ENCODE measurements around the gene FAM193A. TPM values are rescaled to one million over a fixed set of nuclear protein-coding genes. Genes with fewer than 3 reads are reported as not detected.

FAM193A gene
- polyA plus RNA-seq, 1 donor (not counting 4 experiments of a cell fraction or from before 2014, with no cell fraction given) = 3.6 TPM

DNA sequence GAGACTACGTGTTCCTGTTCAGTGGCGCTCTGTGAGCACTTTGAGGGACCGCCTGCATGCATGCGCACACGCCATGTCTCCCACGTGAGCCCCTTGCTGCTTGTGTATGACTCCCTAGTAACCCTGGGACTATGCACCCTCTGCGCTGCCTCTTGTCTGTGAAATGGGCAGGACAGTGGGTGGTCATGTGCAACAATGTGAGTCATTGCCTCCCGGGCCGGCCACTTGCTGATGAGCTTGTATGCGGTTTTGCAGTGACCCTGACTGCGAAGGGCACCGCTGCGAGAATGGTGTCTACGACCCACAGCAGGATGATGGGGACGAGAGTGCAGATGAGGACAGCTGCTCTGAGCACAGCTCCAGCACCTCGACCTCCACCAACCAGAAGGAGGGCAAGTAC, 158.2 kb downstream of the FAM193A start:
- TF ChIP-seq, protein P1, sequence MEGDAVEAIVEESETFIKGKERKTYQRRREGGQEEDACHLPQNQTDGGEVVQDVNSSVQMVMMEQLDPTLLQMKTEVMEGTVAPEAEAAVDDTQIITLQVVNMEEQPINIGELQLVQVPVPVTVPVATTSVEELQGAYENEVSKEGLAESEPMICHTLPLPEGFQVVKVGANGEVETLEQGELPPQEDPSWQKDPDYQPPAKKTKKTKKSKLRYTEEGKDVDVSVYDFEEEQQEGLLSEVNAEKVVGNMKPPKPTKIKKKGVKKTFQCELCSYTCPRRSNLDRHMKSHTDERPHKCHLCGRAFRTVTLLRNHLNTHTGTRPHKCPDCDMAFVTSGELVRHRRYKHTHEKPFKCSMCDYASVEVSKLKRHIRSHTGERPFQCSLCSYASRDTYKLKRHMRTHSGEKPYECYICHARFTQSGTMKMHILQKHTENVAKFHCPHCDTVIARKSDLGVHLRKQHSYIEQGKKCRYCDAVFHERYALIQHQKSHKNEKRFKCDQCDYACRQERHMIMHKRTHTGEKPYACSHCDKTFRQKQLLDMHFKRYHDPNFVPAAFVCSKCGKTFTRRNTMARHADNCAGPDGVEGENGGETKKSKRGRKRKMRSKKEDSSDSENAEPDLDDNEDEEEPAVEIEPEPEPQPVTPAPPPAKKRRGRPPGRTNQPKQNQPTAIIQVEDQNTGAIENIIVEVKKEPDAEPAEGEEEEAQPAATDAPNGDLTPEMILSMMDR (optimal IDR thresholded peaks at IDR 0.05 in 1 of 3, IDR thresholded peaks at IDR 0.05 in 1 of 3, conservative IDR thresholded peaks at IDR 0.05 in 1 of 3; ENCODE audit: extremely low read depth in 1 of 3, insufficient read depth in 2 of 3, low read length in 3 of 3) = no peak
- no peak for TF ChIP-seq EZH2 (IDR thresholded peaks at IDR 0.05; ENCODE audit: low read length)
- H4K20me1 ChIP-seq (ENCODE audit: control insufficient read depth, extremely low read depth, insufficient read depth, low read length) = no peaks in the 10 kb centered on the region
- peaks cover 3% of the 10 kb centered on the region for H3K4me1 ChIP-seq (ENCODE audit: control insufficient read depth, extremely low read depth, insufficient read depth, low read length)
- H3K9ac ChIP-seq (ENCODE audit: control insufficient read depth, extremely low read depth, insufficient read depth, low read length) = no peak overlapping the region
- H2AFZ ChIP-seq (ENCODE audit: control insufficient read depth, low read length) = no peak overlapping the region
- no peaks in the 10 kb centered on the region for H3K27me3 ChIP-seq (ENCODE audit: control insufficient read depth, extremely low read depth, insufficient read depth, low read length)
- no peak overlapping the region for H3K4me2 ChIP-seq (ENCODE audit: control insufficient read depth, extremely low read depth, insufficient read depth, low read depth, low read length)
- no peak overlapping the region for H3K4me3 ChIP-seq (ENCODE audit: control insufficient read depth in 2 of 3, extremely low read depth in 1 of 3, insufficient read depth in 2 of 3, low read depth in 1 of 3, low read length in 3 of 3)
- DNase-seq (ENCODE audit: low read depth, low spot score) (no peak), FAIRE-seq (no peak)
- peaks cover 54 to 56% of the 10 kb centered on the region in 2 experiments for H3K36me3 ChIP-seq (ENCODE audit: control insufficient read depth in 2 of 2, extremely low read depth in 1 of 2, insufficient read depth in 2 of 2, low read length in 2 of 2)
- H3K79me2 ChIP-seq (ENCODE audit: control insufficient read depth, insufficient read depth, low read length) = no peaks in the 10 kb centered on the region
- no peaks in the 10 kb centered on the region for H3K9me1 ChIP-seq (ENCODE audit: control insufficient read depth, extremely low read depth, insufficient read depth, low read length)
- no peaks in the 10 kb centered on the region for H3K9me3 ChIP-seq (ENCODE audit: control insufficient read depth, low read depth, low read length)
- no peak overlapping the region for H3K27ac ChIP-seq (ENCODE audit: control insufficient read depth, insufficient read depth, low read length)
- dilution Hi-C loops (cut with MboI; ENCODE audit: extremely low pct_ligation_motif_present, low sequenced_read_pairs) = no loop called here

DNA sequence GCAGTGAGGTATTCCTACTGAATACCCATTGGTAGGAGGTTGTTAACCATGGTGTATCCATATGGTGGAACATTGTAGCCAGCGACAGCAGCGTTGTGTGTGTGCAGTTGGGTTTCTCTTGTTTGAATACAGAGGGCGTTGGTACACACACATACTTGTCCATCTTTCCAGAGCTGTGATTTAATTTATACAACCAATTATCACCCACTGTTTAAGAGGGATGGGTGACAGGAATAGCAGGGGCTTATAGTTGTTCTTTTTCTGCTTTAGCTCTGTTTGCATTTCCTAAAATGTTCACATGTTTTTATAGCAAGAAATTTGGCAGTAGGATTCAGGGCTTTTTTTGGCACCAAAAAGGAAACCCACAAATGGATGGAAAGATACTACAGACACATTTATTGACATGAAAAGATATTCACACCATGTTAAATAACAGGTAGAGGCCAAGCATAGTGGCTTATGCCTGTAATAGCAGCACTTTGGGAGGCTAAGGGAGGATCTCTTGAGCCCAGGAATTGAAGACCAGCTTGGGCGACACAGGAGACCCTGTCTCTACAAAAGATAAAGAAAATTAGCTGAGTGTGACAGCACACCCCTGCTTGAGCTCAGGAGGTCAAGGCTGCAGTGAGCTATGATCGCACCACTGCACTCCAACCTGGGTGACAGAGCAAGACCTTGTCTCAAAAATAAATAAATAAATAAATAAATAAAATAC, 159.1 kb downstream of the FAM193A start:
- dilution Hi-C loops (cut with MboI; ENCODE audit: extremely low pct_ligation_motif_present, low sequenced_read_pairs) = no loop called here
- H3K27me3 ChIP-seq (ENCODE audit: control insufficient read depth, extremely low read depth, insufficient read depth, low read length) = no peaks in the 10 kb centered on the region
- TF ChIP-seq, protein P1 (optimal IDR thresholded peaks at IDR 0.05 in 1 of 3, IDR thresholded peaks at IDR 0.05 in 1 of 3, conservative IDR thresholded peaks at IDR 0.05 in 1 of 3; ENCODE audit: extremely low read depth in 1 of 3, insufficient read depth in 2 of 3, low read length in 3 of 3) = no peak
- TF ChIP-seq EZH2 (IDR thresholded peaks at IDR 0.05; ENCODE audit: low read length) = no peak
- H3K27ac ChIP-seq (ENCODE audit: control insufficient read depth, insufficient read depth, low read length) = no peak overlapping the region
- H2AFZ ChIP-seq (ENCODE audit: control insufficient read depth, low read length) = no peak overlapping the region
- H3K36me3 ChIP-seq (ENCODE audit: control insufficient read depth in 2 of 2, extremely low read depth in 1 of 2, insufficient read depth in 2 of 2, low read length in 2 of 2) = peaks cover 57 to 58% of the 10 kb centered on the region in 2 experiments
- H3K4me1 ChIP-seq (ENCODE audit: control insufficient read depth, extremely low read depth, insufficient read depth, low read length) = peaks cover 3% of the 10 kb centered on the region
- H3K9me1 ChIP-seq (ENCODE audit: control insufficient read depth, extremely low read depth, insufficient read depth, low read length) = no peaks in the 10 kb centered on the region
- no peak overlapping the region for H3K4me2 ChIP-seq (ENCODE audit: control insufficient read depth, extremely low read depth, insufficient read depth, low read depth, low read length)
- H3K4me3 ChIP-seq (ENCODE audit: control insufficient read depth in 2 of 3, extremely low read depth in 1 of 3, insufficient read depth in 2 of 3, low read depth in 1 of 3, low read length in 3 of 3) = no peak overlapping the region
- H3K9ac ChIP-seq (ENCODE audit: control insufficient read depth, extremely low read depth, insufficient read depth, low read length) = no peak overlapping the region
- DNase-seq (ENCODE audit: low read depth, low spot score) (no peak), FAIRE-seq (no peak)
- no peaks in the 10 kb centered on the region for H3K9me3 ChIP-seq (ENCODE audit: control insufficient read depth, low read depth, low read length)
- no peaks in the 10 kb centered on the region for H4K20me1 ChIP-seq (ENCODE audit: control insufficient read depth, extremely low read depth, insufficient read depth, low read length)
- H3K79me2 ChIP-seq (ENCODE audit: control insufficient read depth, insufficient read depth, low read length) = no peaks in the 10 kb centered on the region
